Stimulated activated CD4-positive, alpha-beta T cell treated with anti-CD3 and anti-CD28 coated beads, Interleukin-12 subunit alpha, Interleukin-12 subunit beta, amount 100 ng/mL, for 24 hours (primary cell): ENCODE data around the gene PHF24.

Experiments used
- DNase-seq, 2 experiments: peaks; one replicate each; pipeline ENCODE4 v3.0.0-alpha.2; 2020; ENCODE audit warnings: low read depth in 2 of 2

The PHF24 gene

GRCh38 chr9:34983209-34983608 is 25.1 kb downstream of the PHF24 start:
- no peak for DNase-seq

DNA sequence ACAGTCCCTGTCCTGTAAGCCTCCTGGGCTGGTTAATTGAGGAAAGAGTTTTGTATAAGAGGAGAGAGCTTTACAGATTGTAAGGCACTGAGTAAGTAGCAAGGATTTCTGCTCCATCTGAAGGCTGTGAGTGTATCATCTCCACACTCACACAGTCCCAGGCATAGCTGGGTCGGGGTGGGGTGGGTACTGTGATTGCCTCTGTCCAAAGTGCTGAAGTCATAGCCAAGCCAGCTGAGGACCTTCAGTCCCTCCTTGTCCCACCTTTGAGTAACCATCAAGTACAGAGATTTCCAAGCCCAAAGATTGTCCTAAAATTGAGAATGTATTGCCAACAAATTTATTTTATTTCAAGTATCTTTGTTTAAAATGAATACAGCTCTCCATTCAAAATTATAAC is 26.0 kb downstream of the PHF24 start:
- DNase-seq = no peak

DNA sequence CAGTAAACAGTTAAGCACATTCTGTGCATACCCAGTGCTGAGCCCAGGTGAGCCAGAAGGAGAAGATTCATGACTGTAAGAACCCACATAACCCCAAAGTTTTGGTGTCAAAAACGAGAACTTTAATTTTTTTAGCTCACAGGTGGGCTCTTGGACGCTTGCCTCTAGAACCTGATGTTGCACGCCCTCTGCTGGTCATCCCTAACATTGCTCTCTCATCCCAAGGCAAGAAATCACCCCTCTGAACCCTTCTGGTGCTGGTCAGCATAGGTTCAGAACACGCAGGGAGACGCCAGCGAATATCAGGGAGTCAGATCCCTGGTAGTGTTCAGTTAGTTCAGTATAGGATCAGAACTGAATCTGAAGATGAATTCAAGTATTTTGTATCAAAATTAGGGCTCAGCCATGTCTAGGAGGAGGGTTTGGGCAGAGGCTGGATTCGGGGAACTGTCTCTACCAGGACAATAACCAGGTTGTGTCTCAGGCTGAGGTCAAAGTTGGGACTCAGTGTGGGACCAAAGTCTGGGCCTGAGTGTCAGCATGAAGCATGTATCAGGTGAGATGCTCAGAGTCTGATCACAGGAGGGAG is 27.3 kb downstream of the PHF24 start:
- peak in 1 of 2 experiments; percentile 63 for DNase-seq

- no peak for DNase-seq
Observed at GRCh38 chr9:34986540-34987047, 28.5 kb downstream of the PHF24 start.

- no peak for DNase-seq
Observed at GRCh38 chr9:34987160-34987901, 29.2 kb downstream of the PHF24 start.

GRCh38 chr9:34988218-34989002 is 30.3 kb downstream of the PHF24 start:
- DNase-seq = peak in 1 of 2 experiments; percentile 37

- DNase-seq = peak; percentile 93 to 95
Observed at GRCh38 chr9:34989003-34989945, 31.2 kb downstream of the PHF24 start, which contains the start of gene DNAJB5. TSS of gene DNAJB5 (plus strand) at chr9:34989745. CDS start at chr9:34990631, 886 bp downstream.

DNA sequence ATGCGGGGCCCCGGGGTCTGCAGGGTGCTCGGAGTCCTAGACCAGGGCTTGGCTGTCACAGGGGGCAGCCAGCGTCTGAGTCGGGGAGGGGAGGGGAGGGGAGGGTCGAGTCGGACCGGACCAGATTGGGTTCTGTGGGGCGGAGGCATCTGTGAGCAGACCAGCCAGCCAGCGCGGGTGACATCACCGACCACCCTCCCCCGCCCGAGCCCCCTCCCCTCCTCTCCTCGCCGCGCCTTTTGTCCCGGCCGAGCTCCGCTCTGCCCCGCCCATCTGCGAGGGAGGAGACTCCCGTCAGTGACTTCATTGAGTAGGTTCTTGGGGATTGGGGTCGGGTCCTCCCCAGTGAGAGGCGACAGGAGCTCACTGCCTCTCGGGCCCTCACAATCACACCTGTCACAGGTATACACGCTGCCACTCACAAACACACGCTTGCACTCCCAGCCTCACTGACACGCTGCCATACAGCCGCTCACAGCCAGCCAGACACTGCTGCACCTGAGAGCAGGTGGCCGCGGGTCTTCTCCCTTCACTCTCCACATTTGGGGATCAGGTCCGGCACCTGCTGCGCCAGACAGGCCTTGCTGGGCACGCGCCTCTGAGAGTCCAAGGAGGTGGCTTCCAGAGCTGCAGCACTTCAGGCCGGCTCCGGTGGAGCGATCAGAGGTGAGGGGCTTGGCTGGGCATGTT is 32.0 kb downstream of the PHF24 start:
- DNase-seq = no peak

GRCh38 chr9:34990908-34991606 is 33.0 kb downstream of the PHF24 start:
- no peak for DNase-seq

GRCh38 chr9:34991607-34992375 is 33.7 kb downstream of the PHF24 start:
- no peak for DNase-seq

- peak; percentile 48 for DNase-seq
Observed at GRCh38 chr9:34992376-34992951, 34.4 kb downstream of the PHF24 start.

GRCh38 chr9:34993502-34994259 is 35.6 kb downstream of the PHF24 start:
- DNase-seq = no peak

- DNase-seq = no peak
Observed at GRCh38 chr9:34994260-34994899, 36.3 kb downstream of the PHF24 start.

DNA sequence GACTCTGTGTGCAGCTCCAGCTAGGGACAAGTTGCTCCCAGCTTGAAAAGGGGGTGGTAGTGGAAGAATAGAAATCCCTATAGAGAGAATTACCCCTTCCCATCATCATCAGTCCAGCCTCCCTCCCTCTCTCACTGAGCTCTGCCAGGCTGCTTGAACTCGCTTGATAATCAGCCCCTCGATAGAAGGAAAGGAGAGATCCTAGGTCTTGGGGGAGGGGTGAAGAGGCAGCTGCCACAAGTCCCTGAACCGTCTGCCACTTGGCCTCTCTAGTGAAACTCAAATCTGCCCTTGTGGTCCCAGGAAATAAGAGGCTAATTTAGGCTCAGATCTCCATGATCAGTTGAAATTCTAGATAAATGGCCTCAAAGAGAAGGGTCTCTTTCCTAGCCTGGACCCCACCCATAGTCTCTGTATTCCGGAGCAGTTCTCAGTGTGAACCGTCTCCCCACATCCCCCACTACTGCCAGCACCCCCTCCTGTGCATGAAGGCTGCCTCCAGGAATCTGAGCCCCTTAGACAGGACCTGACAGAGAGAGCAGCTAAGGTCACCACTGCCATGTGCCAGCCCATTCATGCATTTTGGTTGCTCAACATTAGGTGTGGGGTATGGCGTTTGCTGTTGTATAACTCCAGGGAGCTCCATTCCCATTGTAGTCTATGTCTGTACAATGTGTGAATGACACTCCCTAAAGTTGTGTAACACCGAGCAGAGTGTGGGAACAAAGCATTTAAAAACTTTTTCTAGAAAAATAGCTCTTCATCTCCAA is 37.0 kb downstream of the PHF24 start:
- no peak for DNase-seq

GRCh38 chr9:34995670-34996060 is 37.6 kb downstream of the PHF24 start:
- DNase-seq = no peak

GRCh38 chr9:34996181-34996904 is 38.3 kb downstream of the PHF24 start:
- no peak for DNase-seq
